ENCODE measurements around the gene PUM2. TPM values are rescaled to one million over a fixed set of nuclear protein-coding genes. Genes with fewer than 3 reads are reported as not detected.
A peak's percentile ranks its signal among the peaks of the same experiment; 100 is the strongest.

The PUM2 gene
- total and polyA plus RNA-seq, 2 of the 13 experiments (the other 11 are each of a cell fraction or from before 2014, with no cell fraction given) = 69.6 to 69.8 TPM

GRCh38 chr2:20378891-20379519 is 28.4 kb upstream of the PUM2 start (continued):
- TF ChIP-seq, protein P1, sequence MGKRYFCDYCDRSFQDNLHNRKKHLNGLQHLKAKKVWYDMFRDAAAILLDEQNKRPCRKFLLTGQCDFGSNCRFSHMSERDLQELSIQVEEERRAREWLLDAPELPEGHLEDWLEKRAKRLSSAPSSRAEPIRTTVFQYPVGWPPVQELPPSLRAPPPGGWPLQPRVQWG (CRISPR knock-in tag; IDR thresholded peaks at IDR 0.05; ENCODE audit: borderline replicate concordance, low read depth) = no peak
- TF ChIP-seq JUND (CRISPR knock-in tag; IDR thresholded peaks at IDR 0.05) (no peak), MIER3 (CRISPR knock-in tag; IDR thresholded peaks at IDR 0.05; ENCODE audit: borderline replicate concordance) (no peak; the same call in 1 of the 2 replicates), FIP1L1 (IDR thresholded peaks at IDR 0.05; ENCODE audit: borderline replicate concordance, insufficient read depth, low read depth, low read length) (no peak), ZGPAT (CRISPR knock-in tag; IDR thresholded peaks at IDR 0.05) (peak; percentile 71; the same call in 1 of the 2 replicates), PPARG (CRISPR knock-in tag; conservative IDR thresholded peaks at IDR 0.05) (no peak; the same call in 1 of the 2 replicates), TCF7L2 (IDR thresholded peaks at IDR 0.05; ENCODE audit: low read depth, low read length) (no peak), MZF1 (CRISPR knock-in tag; IDR thresholded peaks at IDR 0.05; ENCODE audit: borderline replicate concordance) (no peak), ZNF780A (CRISPR knock-in tag; IDR thresholded peaks at IDR 0.05) (no peak), MAFG (CRISPR knock-in tag; IDR thresholded peaks at IDR 0.05) (no peak), ATF1 (CRISPR knock-in tag; IDR thresholded peaks at IDR 0.05) (no peak), SRSF9 (IDR thresholded peaks at IDR 0.05; ENCODE audit: borderline replicate concordance, insufficient read depth, low read depth, low read length, poor library complexity, severe bottlenecking) (no peak), PTBP1 (IDR thresholded peaks at IDR 0.05; ENCODE audit: low read depth, low read length, poor library complexity, severe bottlenecking) (peak; percentile 92), ZNF598 (CRISPR knock-in tag; IDR thresholded peaks at IDR 0.05; ENCODE audit: borderline replicate concordance) (peak; percentile 78; the same call in 1 of the 2 replicates), ZFP62 (CRISPR knock-in tag; IDR thresholded peaks at IDR 0.05) (no peak), NR2F6 (IDR thresholded peaks at IDR 0.05) (no peak), NR2F6 (CRISPR knock-in tag; IDR thresholded peaks at IDR 0.05) (no peak), ZNF18 (CRISPR knock-in tag; IDR thresholded peaks at IDR 0.05; ENCODE audit: insufficient replicate concordance) (no peak), ZKSCAN1 (IDR thresholded peaks at IDR 0.05; ENCODE audit: low read length) (no peak), SATB2 (CRISPR knock-in tag; IDR thresholded peaks at IDR 0.05) (no peak), FOXP4 (CRISPR knock-in tag; IDR thresholded peaks at IDR 0.05) (0 out of 2 replicates have a peak, but pooled peaks have one; percentile 29), PCBP1 (IDR thresholded peaks at IDR 0.05; ENCODE audit: borderline replicate concordance, low read depth, low read length) (no peak), SP1 (IDR thresholded peaks at IDR 0.05) (no peak), SP1 (CRISPR knock-in tag; IDR thresholded peaks at IDR 0.05) (no peak)
- TF ChIP-seq, protein P2, sequence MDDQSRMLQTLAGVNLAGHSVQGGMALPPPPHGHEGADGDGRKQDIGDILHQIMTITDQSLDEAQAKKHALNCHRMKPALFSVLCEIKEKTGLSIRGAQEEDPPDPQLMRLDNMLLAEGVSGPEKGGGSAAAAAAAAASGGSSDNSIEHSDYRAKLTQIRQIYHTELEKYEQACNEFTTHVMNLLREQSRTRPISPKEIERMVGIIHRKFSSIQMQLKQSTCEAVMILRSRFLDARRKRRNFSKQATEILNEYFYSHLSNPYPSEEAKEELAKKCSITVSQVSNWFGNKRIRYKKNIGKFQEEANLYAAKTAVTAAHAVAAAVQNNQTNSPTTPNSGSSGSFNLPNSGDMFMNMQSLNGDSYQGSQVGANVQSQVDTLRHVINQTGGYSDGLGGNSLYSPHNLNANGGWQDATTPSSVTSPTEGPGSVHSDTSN (CRISPR knock-in tag; IDR thresholded peaks at IDR 0.05; ENCODE audit: borderline replicate concordance) = no peak
